ENCODE measurements around the gene AP2B1. TPM values are rescaled to one million over a fixed set of nuclear protein-coding genes. Genes with fewer than 3 reads are reported as not detected.

Gene AP2B1
- total RNA-seq, 2 experiments from 2014 or later = 180 to 185 TPM

GRCh38 chr17:35653619-35654361, 66.7 kb downstream of the AP2B1 start:
- CTCF ChIA-PET = interaction anchor here (0.6 to 1.8 kb wide), 3 partner anchors 44 to 94 kb away, joined by 3 to 6 read pairs (median 3); no protein-coding TSS in a partner anchor
- no peak for DNase-seq
- H3K27ac Mint-ChIP-seq = no peak overlapping the region
- H3K36me3 Mint-ChIP-seq (ENCODE audit: low read depth) = peaks cover 27% of the 10 kb centered on the region
- H3K9me3 Mint-ChIP-seq = no peaks in the 10 kb centered on the region
- no peaks in the 10 kb centered on the region for H3K27me3 Mint-ChIP-seq
- no peak overlapping the region for H3K4me3 Mint-ChIP-seq
- H3K4me1 Mint-ChIP-seq = no peaks in the 10 kb centered on the region
- POLR2A ChIA-PET = no interaction called here

DNA sequence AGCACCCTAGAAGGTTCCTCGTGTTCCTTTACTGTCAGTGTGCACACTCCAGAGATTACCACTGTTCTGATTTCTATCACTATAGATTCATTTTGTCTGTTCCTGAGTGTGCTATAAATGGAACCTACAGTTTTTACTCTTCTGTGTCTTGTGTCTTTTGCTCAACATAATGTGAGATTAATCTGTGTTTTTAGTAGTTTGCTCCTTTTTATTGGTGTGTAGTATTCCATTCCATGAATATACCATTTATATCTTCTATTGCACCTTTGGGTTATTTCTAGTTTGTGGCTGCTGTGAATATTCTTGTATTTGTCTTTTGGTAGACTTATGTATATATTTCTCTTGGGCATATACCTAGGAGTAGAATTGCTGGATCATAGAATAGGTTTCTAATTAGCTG, 68.2 kb downstream of the AP2B1 start:
- ChIA-PET POLR2A (no interaction called here), CTCF (interaction anchor here (0.5 kb wide), 1 partner anchor 868 kb away, joined by 5 read pairs; no protein-coding TSS in a partner anchor)
- Mint-ChIP-seq H3K9me3 (no peaks in the 10 kb centered on the region), H3K27me3 (no peaks in the 10 kb centered on the region), H3K27ac (no peak overlapping the region), H3K36me3 (ENCODE audit: low read depth) (peaks cover 33% of the 10 kb centered on the region), H3K4me3 (no peak overlapping the region), H3K4me1 (no peaks in the 10 kb centered on the region)
- DNase-seq = no peak

- CTCF ChIA-PET = interaction anchor here (0.6 kb wide), 1 partner anchor 10 kb away, joined by 5 read pairs; no protein-coding TSS in a partner anchor
- POLR2A ChIA-PET = no interaction called here
- Mint-ChIP-seq H3K9me3 (no peaks in the 10 kb centered on the region), H3K27ac (no peak overlapping the region), H3K27me3 (no peaks in the 10 kb centered on the region), H3K4me1 (no peaks in the 10 kb centered on the region), H3K4me3 (no peak overlapping the region), H3K36me3 (ENCODE audit: low read depth) (peaks cover 34% of the 10 kb centered on the region)
- DNase-seq = no peak
These were observed 73.8 kb downstream of the AP2B1 start for GRCh38 chr17:35660902-35661301.

DNA sequence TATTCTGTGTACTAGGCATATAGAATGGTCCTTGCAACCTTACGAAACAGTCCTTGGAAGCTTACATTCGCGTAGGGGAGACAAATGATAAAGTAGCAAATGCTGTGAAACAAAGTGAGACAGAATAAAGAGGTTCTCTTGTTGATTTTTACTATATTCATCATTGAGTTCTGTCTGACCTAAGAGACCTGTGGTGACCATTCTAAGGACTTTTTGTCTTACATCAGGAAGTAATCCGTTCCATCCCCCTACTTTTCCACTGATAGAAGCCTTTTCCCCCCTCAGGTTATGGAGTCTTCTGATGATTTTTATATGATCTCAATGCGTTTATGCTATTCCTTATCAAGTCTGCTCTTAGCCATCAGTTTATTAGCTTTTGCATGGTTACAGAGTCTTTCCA, 77.6 kb downstream of the AP2B1 start:
- ChIA-PET CTCF (interaction anchor here (0.6 kb wide), 1 partner anchor 47 kb away, joined by 3 read pairs; no protein-coding TSS in a partner anchor), POLR2A (no interaction called here)
- Mint-ChIP-seq H3K36me3 (ENCODE audit: low read depth) (peaks cover 25% of the 10 kb centered on the region), H3K4me3 (no peak overlapping the region), H3K27ac (no peak overlapping the region), H3K4me1 (no peaks in the 10 kb centered on the region), H3K9me3 (no peaks in the 10 kb centered on the region), H3K27me3 (no peaks in the 10 kb centered on the region)
- DNase-seq = no peak

DNA sequence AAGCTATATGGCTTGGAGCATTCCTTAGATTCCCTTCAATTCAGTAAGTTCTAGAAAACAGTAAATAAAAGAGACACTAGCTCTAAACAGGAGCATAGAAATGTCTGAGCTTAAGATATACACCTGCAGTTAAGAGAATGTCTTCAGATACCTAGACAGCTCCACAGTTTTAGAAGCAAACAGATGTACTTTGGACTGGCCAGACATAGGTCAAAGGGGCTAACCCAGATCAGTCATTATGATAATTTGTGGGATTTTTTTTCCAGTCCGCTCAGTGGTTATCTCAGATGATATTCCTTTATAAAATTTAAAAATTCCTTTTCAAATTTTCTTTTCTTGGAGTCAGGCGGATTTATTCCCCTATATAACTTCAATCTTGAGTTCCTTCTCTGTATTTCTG, 78.5 kb downstream of the AP2B1 start:
- H3K27me3 Mint-ChIP-seq = no peaks in the 10 kb centered on the region
- peaks cover 24% of the 10 kb centered on the region for H3K36me3 Mint-ChIP-seq (ENCODE audit: low read depth)
- H3K27ac Mint-ChIP-seq = no peak overlapping the region
- no peak overlapping the region for H3K4me3 Mint-ChIP-seq
- no peaks in the 10 kb centered on the region for H3K9me3 Mint-ChIP-seq
- ChIA-PET CTCF (interaction anchor here (1.3 kb wide), 1 partner anchor 52 kb away, joined by 3 read pairs; no protein-coding TSS in a partner anchor), POLR2A (no interaction called here)
- no peaks in the 10 kb centered on the region for H3K4me1 Mint-ChIP-seq
- no peak for DNase-seq

DNA sequence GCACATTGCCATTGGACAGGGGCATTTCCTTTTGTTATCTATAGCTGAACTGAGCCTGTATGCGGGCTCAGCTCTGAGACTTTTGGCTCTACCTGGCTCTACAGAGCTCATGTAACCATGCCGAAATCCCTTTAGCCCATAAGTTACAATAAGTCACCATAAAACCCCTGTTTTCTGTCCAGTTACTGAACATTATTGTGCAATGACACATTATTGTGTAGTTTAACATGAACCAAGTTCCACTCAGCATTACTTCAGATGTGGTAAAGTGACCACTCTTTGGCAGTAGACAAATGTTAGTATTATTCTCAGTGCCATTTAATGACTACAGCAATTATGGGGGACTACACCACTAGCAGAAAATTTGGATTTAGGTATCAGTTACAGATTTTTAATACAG, 78.9 kb downstream of the AP2B1 start:
- POLR2A ChIA-PET = no interaction called here
- no peak overlapping the region for H3K4me3 Mint-ChIP-seq
- peaks cover 28% of the 10 kb centered on the region for H3K36me3 Mint-ChIP-seq (ENCODE audit: low read depth)
- no peaks in the 10 kb centered on the region for H3K9me3 Mint-ChIP-seq
- no peak for DNase-seq
- no peak overlapping the region for H3K27ac Mint-ChIP-seq
- CTCF ChIA-PET = interaction anchor here (1.2 to 1.3 kb wide), 2 partner anchors 53 to 89 kb away, joined by 3 read pairs; no protein-coding TSS in a partner anchor
- H3K4me1 Mint-ChIP-seq = no peaks in the 10 kb centered on the region
- no peaks in the 10 kb centered on the region for H3K27me3 Mint-ChIP-seq

DNA sequence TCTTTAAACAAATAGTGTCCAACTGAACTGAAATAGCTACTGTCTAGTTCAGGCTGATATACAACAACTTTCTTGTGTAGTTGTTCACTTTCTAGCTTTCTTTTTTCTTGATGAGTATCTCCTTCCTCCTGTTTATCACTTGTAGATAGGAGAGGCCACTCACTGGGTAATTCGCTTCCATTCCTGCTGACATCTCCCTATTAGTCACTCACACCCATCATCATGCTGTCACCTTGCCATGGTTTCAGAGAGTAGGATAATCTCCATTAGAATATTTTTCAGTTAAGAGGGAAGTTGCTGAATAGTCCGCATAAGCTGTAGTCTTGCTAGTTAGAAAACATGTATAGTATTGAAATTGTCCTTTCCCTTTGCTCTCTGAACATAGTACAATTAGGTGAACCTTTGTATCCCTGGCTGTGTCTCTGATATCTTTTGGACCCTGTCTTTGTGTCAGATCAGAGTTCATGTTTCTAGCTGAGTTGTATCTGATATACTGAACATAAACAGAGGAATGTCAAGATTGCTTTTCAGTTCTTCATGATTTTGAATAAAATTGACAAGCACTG, 79.9 kb downstream of the AP2B1 start:
- CTCF ChIA-PET = interaction anchor here (0.9 to 1.2 kb wide), 2 partner anchors 28 to 90 kb away, joined by 3 read pairs; no protein-coding TSS in a partner anchor
- H3K9me3 Mint-ChIP-seq = no peaks in the 10 kb centered on the region
- POLR2A ChIA-PET = no interaction called here
- no peak overlapping the region for H3K4me3 Mint-ChIP-seq
- H3K4me1 Mint-ChIP-seq = no peaks in the 10 kb centered on the region
- H3K27ac Mint-ChIP-seq = no peak overlapping the region
- H3K27me3 Mint-ChIP-seq = no peaks in the 10 kb centered on the region
- DNase-seq = no peak
- peaks cover 33% of the 10 kb centered on the region for H3K36me3 Mint-ChIP-seq (ENCODE audit: low read depth)

DNA sequence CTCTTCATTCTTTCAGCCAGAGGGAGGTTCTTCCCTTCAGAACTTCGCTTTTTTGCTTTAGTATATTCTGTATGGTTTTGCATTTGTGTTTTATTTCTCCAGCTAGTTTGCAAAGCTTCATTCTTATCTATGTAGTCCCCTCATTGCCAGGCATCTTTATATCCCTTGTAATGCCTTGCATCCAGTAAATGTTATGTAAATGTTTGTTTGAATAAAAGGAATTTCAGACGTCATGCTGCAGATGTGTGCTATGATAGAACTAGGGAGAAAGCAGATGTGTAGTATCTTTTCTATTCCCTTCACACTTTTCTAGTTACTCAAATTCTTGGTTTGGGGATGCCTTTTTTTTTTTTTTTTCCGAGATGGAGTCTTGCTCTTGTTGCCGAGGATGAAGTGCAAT, 81.7 kb downstream of the AP2B1 start:
- no peaks in the 10 kb centered on the region for H3K27me3 Mint-ChIP-seq
- no peak for DNase-seq
- H3K4me1 Mint-ChIP-seq = no peaks in the 10 kb centered on the region
- CTCF ChIA-PET = interaction anchor here (1.9 kb wide), 1 partner anchor 10 kb away, joined by 4 read pairs; no protein-coding TSS in a partner anchor
- no peak overlapping the region for H3K27ac Mint-ChIP-seq
- POLR2A ChIA-PET = no interaction called here
- no peak overlapping the region for H3K4me3 Mint-ChIP-seq
- H3K36me3 Mint-ChIP-seq (ENCODE audit: low read depth) = peaks cover 30% of the 10 kb centered on the region
- no peaks in the 10 kb centered on the region for H3K9me3 Mint-ChIP-seq

- no peak for DNase-seq
- H3K36me3 Mint-ChIP-seq (ENCODE audit: low read depth) = peaks cover 45% of the 10 kb centered on the region
- POLR2A ChIA-PET = no interaction called here
- no peak overlapping the region for H3K27ac Mint-ChIP-seq
- H3K4me3 Mint-ChIP-seq = no peak overlapping the region
- no peaks in the 10 kb centered on the region for H3K9me3 Mint-ChIP-seq
- CTCF ChIA-PET = interaction anchor here (0.6 kb wide), 1 partner anchor 452 kb away, joined by 4 read pairs; no protein-coding TSS in a partner anchor
- peaks cover 14% of the 10 kb centered on the region for H3K4me1 Mint-ChIP-seq
- H3K27me3 Mint-ChIP-seq = no peaks in the 10 kb centered on the region
These were observed 87.4 kb downstream of the AP2B1 start for GRCh38 chr17:35674552-35674951.

DNA sequence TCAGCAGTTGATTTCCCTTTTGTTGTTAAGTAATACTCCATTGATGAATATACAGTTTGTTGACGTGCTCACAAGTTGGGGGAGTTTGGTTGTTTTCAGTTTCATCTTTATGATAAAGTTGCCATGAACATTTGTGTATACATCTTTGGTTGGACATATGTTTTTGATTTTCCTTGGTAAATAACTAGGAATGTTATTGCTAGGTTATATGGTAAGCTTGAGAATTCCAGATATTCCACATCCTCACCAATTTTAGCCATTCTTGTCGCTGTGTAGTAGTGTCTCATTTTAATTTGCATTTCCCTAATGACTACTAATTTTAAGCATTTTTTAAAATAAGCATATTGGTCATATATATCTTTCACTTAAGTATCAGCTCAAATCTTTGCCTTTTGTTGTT, 89.3 kb downstream of the AP2B1 start:
- Mint-ChIP-seq H3K27me3 (no peaks in the 10 kb centered on the region), H3K4me3 (no peak overlapping the region), H3K36me3 (ENCODE audit: low read depth) (peaks cover 45% of the 10 kb centered on the region), H3K4me1 (peaks cover 15% of the 10 kb centered on the region), H3K27ac (no peak overlapping the region), H3K9me3 (no peaks in the 10 kb centered on the region)
- POLR2A ChIA-PET = no interaction called here
- DNase-seq = no peak
- CTCF ChIA-PET = no interaction called here

- no peaks in the 10 kb centered on the region for H3K9me3 Mint-ChIP-seq
- H3K27me3 Mint-ChIP-seq = no peaks in the 10 kb centered on the region
- DNase-seq = no peak
- H3K27ac Mint-ChIP-seq = peak overlapping the region; percentile 36
- H3K4me1 Mint-ChIP-seq = peaks cover 15% of the 10 kb centered on the region
- H3K36me3 Mint-ChIP-seq (ENCODE audit: low read depth) = peaks cover 46% of the 10 kb centered on the region
- POLR2A ChIA-PET = no interaction called here
- H3K4me3 Mint-ChIP-seq = no peak overlapping the region
- CTCF ChIA-PET = interaction anchor here (1.3 kb wide), 1 partner anchor 10 kb away, joined by 4 read pairs; no protein-coding TSS in a partner anchor
These were observed 92.0 kb downstream of the AP2B1 start for GRCh38 chr17:35679007-35679682.

DNA sequence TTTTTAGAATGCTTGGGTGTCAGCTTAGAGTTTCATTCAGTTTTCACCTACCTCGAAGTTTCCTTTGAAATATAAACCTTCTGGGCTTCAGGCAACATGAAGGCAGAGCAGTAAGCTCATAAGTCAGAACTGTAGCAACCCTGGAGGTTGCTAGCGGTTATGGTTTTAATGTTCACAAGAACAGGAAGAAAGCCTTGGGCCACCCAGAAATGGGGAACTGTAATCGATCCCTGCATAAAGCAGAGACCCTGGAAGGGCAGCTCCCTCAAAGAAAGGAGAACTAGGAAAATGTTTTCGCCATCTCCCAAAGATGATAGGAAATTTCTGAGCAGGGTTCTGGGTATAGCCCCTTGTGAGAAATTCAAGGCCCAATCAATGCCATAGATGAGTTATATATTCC, 96.5 kb downstream of the AP2B1 start:
- Mint-ChIP-seq H3K4me3 (no peak overlapping the region), H3K9me3 (no peaks in the 10 kb centered on the region), H3K27ac (no peak overlapping the region), H3K36me3 (ENCODE audit: low read depth) (peaks cover 53% of the 10 kb centered on the region), H3K4me1 (peaks cover 10% of the 10 kb centered on the region), H3K27me3 (no peaks in the 10 kb centered on the region)
- DNase-seq = no peak
- CTCF ChIA-PET = interaction anchor here (0.7 kb wide), 1 partner anchor 21 kb away, joined by 3 read pairs; no protein-coding TSS in a partner anchor
- POLR2A ChIA-PET = interaction anchor here (0.7 kb wide), 1 partner anchor 834 kb away, joined by 3 read pairs; no protein-coding TSS in a partner anchor

Data from activated CD4-positive, alpha-beta T cell treated with anti-CD3 and anti-CD28 coated beads, Interleukin-2, amount 10 ng/mL, durations not matched to agents 7 days and 5 days (primary cell).